GM21529 (cell line): ENCODE results near the gene PROKR1.

Experiments used
- ATAC-seq: cut with Tn5 transposase; IDR thresholded peaks from one replicate; pipeline ENCODE4 v1.9.1; 2021; ENCODE audit not compliant: unreplicated experiment

Gene PROKR1

GRCh38 chr2:68695971-68696370 lies 52.6 kb downstream of the PROKR1 start:
- ATAC-seq = no peak

- no peak for ATAC-seq
Measured at GRCh38 chr2:68696554-68696953, 53.2 kb downstream of the PROKR1 start.

GRCh38 chr2:68698567-68699377 lies 55.4 kb downstream of the PROKR1 start:
- ATAC-seq = no peak

- ATAC-seq = no peak
Measured at GRCh38 chr2:68700560-68700959, 57.2 kb downstream of the PROKR1 start.

- ATAC-seq = no peak
Measured at GRCh38 chr2:68706637-68707036, 63.3 kb downstream of the PROKR1 start.
